Central memory CD4-positive, alpha-beta T cell (primary cell): ENCODE data around the gene CD4.

Experiments
- DNase-seq: peaks from one replicate; pipeline ENCODE4 v3.0.0; 2022

Gene CD4

DNA sequence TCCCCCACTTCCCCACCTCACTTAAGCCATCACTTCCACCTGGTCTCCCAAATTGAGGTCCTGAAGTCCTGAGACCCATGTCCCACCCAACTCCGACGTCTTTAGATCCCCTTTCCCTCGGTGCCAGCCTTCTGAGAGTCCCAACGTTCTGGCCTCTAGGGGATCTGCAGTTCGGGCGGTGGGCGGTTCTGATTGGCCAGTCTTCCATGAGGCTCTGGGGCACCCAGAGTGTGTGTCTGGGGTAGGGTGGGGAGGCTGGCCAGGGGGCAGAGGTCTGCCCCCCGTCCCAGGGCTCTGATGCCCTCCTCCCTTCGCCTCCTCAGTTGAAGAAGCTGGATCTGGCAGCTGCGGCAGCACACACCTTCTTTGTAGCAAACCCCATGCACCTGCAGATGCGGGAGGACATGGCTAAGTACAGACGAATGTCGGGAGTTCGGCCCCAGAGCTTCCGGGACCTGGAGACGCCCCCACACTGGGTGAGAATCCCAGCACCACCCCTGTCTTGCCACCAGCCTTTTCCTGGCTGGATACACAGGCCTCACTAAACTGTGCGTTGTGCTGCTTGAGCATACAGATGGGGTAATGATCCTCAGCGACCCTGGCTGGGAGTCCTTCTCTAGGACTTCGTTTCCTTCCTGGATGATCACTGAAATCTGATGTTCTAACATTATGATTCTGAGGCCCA lies 40.4 kb downstream of the CD4 start:
- no peak for DNase-seq

DNA sequence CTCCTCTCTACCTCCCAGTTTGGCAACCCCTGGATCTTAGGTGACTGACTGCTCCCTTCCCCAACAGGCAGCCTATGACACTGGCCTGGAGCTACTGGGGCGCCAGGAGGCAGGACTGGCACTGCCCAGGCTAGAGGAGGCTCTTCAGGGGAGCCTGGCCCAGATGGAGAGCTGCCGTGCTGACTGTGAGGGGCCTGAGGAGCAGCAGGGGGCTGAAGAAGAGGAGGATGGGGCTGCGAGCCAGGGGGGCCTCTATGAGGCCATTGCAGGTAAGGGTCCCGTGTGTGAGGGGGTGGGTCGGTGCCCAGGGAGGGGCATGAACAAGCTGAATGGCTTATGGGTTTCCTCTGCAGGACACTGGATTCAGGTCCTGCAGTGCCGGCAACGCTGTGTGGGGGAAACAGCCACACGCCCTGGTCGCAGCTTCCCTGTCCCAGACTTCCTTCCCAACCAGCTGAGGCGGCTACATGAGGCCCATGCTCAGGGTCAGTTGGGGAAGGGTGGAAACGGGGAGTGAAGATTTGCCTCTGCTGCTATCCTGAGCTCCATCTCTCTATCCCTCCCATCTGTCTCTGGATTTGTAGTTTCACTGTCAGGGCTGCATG lies 41.1 kb downstream of the CD4 start:
- DNase-seq: no peak

DNA sequence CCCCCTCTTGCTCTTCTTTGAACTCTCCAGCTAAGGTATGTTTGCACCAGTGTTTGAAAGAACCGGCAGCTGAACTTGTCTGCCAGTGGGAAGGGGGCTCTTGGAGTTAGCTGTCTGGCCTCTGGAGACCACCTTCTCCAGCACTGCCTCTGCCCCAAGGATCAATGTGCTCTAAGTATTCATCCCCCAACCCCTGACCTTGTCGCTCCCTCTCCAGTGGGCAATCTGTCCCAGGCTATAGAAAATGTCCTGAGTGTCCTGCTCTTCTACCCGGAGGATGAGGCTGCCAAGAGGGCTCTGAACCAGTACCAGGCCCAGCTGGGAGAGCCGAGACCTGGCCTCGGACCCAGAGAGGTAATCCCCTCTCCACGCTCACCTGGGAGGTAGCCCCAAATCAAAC lies 41.7 kb downstream of the CD4 start:
- no peak for DNase-seq

DNA sequence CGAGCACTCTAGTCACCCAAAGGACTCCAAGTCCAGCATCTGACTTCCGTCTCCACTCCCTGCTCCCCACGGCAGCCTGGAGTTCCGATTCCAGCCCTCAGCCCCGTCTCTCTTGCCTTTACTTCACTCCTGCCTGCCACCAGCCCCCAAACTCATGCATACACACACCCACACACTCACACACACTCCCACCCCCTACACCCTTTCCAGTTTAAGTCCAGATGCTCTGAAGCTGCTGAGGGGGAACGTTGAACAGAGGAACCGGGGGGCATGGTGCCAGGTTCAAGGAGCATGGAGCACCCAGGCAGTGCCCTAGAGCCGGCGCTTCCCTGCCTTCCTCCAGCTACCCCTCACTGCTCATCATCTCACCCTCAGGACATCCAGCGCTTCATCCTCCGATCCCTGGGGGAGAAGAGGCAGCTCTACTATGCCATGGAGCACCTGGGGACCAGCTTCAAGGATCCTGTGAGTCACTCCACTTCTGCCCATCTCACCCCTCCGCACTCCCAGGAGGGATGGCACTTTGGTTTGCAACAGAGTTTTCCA lies 42.2 kb downstream of the CD4 start:
- DNase-seq: no peak

DNA sequence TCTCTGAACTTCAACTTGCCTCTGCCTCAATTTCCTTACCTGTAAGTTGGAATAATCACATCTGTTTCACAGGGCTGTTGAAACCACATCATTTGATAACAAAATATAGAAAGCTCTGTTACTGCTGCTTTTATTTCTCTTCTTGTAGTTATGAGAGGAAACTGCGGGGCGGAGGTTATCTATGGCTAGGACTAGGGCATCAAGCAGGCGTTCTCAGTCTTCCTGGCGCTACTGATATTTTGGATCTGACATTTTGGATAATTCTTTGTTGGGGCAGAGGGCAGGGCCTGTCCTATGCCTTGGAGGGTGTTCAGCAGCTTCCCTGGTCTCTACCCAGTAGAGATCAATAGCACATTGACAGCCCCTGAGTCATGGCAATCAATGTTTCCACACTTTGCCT lies 42.8 kb downstream of the CD4 start:
- DNase-seq: no peak

DNA sequence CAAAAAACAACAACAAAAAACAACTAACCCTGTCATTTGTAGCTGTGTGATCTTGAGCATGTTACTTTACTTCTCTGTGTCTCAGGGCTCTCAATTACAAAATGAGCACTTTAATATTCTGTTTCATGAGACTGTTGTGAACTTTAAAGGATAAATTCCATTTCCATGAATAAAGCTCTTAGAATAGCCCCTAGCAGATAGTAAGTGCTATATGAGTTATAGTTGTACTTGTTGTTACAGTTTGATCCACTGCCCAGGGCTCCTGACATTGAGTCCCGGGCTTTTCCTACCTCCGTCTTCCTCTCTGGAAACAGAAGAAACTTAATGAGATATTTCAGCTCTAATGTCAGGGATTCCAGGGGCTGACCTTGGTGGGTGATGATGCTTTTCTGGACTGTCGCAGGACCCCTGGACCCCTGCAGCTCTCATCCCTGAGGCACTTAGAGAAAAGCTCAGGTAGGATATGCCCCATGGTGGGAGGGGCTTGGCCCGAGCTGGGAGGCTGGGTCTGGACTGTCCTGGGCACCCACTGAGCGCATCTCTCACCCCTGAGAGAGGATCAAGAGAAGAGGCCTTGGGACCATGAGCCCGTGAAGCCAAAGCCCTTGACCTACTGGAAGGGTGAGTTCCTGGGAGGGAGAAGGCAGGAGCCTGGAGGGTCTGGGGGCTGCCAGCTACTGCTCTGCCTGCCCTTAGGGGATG lies 44.0 kb downstream of the CD4 start:
- no peak for DNase-seq

DNA sequence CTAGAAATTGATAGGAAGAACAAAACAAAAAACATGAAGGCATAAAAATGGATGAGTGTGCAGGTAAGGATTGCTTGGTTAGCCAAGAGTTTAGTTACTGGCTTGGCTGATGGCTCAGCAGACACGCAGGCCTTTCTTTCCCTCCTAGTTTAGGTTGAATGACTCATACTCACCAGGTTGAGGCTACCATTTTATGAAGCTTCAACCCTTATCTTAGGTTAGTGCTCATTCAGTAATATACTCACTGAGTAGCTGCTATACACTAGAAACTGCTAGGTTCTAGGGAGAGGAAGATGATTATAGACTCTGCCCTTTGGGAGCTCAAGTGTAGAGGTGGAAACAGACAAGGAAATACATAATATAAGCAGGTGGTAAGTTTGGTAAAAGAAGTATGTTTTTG lies 44.9 kb downstream of the CD4 start:
- DNase-seq: no peak

DNA sequence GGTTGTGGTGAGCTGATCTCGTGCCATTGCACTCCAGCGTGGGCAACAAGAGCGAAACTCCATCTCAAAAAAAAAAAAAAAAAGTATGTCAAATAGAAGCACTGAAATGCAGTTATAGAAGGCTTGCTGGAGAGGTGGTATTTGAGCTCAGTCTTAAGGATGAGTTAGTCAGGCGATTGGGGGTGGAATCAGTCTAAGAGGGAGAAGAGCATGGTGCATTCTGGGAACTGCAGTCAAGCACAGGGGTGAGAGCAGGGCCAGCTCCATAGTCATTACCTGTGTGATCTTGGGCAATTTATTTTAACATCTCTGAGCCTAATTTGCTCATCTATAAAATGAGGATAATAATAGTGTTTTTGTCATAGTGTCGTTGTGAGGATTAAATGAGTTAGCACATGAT lies 45.5 kb downstream of the CD4 start:
- DNase-seq: no peak

DNA sequence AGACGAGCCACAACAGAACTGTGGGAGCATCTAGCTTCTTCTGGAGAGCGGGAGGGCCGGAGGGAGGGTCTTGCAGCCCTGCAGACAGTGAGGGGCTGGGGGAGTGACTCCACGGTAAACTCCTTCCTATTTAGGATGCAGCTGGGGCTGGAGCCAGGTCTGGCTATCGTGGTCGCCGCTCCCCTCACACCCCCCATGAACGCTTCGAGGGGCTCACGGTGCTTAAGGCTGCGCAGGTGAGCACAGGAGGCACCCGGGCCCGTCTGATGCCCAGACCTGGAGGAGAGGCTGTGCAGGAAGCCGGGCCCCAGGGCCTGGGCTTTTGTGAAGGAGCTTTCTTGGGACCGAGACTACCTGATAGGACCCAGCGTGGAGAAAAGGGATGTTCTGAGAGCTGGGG lies 47.5 kb downstream of the CD4 start:
- DNase-seq: no peak

DNA sequence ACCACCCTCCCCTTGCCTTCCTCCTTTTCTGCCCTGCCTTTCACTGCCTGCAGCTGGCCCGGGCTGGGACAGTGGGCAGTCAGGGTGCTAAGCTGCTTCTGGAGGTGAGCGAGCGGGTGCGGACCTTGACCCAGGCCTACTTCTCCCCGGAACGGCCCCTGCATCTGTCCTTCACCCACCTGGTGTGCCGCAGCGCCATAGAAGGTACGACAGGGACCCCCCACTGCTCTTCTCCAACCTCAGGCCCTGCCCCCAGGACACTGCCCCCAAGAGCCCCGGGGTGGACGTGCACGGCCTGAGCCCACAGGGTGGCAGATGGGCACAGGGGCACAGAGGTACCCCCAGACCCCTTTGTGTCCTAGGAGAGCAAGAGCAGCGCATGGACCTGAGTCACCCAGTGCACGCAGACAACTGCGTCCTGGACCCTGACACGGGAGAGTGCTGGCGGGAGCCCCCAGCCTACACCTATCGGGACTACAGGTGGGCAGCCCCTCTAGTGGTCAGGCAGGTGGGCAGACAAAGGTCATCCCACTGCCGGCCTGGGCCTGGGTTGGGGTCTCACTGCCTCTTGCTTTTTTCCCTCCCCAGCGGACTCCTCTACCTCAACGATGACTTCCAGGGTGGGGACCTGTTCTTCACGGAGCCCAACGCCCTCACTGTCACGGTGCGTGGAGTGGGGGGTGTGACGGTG lies 48.2 kb downstream of the CD4 start:
- no peak for DNase-seq

DNA sequence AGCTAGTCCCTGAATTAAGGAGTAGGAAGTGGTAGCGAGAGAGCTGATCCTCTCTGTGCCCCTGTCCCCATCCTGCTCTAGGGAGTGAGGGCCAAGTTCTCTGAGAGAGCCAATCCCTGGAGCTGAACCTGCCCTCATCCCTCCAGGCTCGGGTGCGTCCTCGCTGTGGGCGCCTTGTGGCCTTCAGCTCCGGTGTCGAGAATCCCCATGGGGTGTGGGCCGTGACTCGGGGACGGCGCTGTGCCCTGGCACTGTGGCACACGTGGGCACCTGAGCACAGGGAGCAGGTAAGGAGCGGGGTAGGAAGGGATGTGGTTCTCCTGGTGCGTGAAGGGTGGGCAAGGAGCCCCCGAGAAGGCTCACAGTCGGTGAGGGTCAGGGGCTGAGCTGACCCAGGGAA lies 49.5 kb downstream of the CD4 start:
- DNase-seq: no peak

DNA sequence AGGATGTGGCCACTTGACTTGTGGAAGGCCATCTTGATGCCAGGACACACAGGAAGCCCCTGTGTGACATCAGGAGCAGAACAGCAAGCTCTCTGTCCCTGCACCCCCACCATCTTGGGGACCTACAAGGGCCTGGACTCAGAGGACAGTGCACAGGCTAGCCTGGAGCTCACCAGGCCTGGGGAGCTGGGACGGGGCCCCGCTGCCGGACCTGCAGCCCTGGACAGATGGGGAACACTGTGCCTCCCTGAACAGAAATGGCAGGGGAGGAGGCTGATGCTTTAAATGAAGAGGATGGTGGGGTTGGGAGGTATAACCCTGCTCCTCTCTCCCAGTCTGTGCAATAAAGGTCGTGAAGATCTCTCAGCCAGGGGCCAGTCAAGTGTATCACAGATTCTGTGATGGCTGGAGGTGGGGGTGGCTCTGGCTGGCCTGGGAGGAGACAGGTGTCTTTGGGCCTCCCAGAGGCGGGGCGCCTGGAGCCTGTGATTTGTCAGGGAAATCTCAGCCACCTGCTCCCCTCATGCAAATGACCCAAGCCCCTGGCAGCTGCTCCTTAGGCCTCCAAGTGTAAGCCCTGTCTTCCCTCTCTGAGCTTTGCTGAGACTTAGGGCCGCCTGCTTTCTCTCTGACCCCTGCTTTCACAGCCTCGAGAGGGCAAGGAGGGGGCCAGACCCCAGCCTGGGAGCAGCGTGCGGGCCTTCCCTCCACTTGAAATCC lies 50.3 kb downstream of the CD4 start:
- no peak for DNase-seq

DNA sequence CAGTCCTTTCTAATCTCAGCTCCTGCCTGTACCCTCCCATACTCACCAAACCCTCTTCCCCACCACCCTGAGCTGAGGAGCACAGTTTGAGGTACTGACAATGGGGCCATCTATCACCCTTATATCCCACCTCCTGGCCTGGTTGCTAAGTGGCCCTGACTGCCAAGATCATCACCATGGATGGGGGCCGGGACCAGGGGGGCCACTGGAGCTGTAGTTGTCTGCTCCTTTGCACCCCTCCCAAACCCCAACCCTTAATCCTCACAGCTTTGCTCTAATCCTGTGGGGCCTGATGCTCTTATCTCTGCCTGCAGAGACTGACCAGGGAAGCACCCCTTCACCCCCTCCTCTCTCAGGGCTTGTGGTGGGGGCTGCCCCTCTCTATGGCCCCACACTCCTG lies 51.0 kb downstream of the CD4 start:
- DNase-seq: no peak

DNA sequence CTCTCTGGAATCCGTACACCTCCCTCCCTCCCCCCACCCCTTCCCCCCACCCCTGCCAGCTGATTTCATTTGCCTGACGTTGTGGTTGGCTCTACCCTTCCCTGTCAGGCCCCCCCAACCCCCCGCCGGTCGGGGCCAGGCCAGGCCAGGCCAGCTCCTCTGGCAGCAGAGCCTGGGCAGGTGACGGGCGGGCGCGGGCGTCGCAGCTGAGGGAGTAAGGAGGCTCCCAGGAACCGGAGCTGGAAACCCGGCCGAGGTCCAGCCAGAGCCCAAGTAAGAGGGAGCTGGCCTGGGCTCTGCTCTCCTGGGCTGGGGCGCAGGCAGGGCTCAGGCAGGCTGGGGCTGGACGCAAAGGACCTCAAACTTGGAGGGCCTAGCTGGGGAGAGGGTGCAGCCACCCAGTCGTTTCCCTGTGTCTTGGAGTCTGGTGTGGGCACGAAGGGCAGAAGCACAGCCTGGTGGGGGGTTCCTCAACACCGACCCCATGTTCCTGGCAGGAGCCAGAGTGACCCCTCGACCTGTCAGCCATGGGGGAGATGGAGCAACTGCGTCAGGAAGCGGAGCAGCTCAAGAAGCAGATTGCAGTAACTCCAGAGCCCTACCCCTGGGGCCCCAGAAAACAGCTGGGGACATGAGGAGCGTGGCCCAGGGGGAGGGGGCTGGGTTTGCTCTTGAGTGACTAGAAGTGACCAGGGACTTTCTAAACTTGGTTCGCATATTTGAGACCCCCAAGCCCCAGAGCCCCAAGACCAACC lies 51.6 kb downstream of the CD4 start, which contains the start of gene GNB3:
TSS of gene GNB3 (plus strand) at position 165 of the 755 bp plus-strand sequence. CDS start at position 528, 363 bp downstream.
- DNase-seq: no peak

DNA sequence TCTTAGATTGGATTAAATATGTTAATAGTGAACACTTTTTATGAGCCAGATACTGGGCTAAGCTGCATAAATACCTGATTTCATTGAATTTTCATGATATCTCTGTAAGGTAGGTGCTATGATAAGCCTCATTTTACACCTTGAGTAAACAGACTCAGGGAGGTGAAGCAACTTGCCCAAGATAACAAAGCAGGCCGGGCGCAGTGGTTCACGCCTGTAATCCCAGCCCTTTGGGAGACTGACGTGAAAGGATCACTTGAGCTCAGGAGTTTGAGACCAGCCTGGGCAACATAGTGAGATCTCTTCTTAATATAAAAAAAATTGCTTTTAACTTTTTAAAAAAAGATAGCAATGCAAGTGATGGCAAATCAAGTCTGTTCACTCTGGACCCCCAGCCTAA lies 52.7 kb downstream of the CD4 start:
- no peak for DNase-seq

DNA sequence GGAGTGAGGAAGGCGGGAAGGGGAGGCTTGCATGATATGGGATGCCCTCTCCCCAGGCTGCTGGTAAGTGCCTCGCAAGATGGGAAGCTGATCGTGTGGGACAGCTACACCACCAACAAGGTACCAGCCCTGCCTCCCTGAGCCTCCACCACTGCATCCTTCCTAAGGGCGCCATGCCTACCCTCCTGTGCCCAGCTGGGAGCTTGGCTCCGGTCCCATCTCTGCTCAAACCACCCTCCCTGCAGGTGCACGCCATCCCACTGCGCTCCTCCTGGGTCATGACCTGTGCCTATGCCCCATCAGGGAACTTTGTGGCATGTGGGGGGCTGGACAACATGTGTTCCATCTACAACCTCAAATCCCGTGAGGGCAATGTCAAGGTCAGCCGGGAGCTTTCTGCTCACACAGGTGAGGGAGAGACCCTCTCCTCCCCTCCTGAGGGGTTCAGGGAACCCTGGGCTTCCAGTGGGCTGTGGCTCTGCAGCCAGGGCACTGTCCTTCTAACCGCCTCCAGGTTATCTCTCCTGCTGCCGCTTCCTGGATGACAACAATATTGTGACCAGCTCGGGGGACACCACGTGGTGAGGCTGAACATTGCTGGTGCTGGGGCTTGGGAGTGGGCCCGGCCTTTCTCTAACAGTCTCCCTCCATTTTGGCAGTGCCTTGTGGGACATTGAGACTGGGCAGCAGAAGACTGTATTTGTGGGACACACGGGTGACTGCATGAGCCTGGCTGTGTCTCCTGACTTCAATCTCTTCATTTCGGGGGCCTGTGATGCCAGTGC lies 54.0 kb downstream of the CD4 start:
- DNase-seq: no peak

DNA sequence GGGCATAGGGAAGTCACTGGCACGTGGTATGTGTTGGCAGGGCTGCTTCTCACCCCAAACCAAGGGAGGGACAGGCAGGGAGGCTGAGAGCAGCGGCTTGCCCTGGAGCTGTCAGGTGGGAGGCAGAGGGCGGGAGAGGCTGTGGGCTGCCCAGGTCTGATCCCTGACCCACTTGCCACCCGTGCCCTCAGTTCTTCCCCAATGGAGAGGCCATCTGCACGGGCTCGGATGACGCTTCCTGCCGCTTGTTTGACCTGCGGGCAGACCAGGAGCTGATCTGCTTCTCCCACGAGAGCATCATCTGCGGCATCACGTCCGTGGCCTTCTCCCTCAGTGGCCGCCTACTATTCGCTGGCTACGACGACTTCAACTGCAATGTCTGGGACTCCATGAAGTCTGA lies 56.1 kb downstream of the CD4 start:
- no peak for DNase-seq

DNA sequence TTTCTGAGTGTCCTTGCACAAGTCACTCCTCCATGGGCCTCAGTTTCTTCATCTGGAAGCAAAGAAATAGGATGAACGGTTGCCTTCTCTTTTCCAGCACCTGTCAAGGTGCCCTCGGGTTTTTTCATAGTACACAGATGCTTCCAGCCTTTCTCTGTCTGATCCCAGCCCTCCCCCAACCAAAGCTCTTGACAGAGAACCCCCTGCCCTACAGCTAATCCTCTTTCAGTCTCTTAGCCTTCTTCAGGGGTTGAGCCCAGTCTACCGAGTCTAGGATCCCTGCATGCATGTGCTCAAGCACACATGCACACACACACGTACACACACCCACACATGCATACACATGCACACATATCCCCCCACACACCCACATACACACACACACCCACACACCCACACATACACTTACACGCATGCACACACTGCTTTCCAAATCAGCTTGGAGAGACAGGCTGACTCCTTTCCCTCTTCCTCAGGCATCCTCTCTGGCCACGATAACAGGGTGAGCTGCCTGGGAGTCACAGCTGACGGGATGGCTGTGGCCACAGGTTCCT lies 57.1 kb downstream of the CD4 start:
- DNase-seq: no peak

DNA sequence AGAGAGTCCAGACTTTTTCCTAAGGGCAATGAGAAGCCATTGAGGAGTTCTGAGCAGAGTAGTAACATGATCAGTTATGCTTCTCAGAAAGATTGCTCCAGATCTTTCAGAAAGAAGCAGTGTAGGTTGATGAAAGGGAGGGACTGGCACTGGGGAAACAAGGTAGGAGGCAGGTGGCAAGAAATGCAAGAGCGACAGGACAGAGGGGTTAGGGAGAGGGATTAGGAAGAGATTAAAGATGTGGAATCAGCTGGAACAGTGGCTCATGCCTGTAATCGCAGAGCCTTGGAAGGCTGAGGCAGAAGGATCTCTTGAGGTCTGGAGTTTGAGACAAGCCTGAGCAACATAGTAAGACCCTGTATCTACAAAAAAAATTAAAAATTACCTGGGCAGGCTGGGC lies 58.3 kb downstream of the CD4 start:
- no peak for DNase-seq

DNA sequence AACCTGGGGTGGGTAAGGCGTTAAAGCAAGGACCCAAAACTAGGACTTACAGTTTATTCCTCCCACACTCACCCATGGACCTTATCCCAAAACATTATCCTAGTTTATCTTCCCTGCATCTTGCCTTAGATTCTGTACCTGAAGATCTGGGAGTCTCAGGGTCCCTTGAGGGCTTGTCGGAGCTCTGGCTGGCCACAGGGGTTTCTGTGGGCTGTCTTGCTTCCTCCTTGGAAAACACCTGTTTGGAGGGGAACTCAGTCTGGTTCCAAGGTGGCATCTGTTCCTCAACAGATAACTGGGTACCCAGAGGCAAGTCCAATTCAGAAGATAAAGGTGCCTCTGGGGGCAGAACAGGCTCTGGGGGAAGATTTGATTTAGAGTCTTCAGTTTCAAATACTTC lies 60.1 kb downstream of the CD4 start:
- no peak for DNase-seq
